Measurements from ENCODE around the gene SLX9. TPM values are rescaled to one million over a fixed set of nuclear protein-coding genes. Genes with fewer than 3 reads are reported as not detected.

The SLX9 gene
- total RNA-seq, 1 donor from 2014 or later = 38.8 TPM

GRCh38 chr21:45011911-45012661, 72.3 kb downstream of the SLX9 start:
- Mint-ChIP-seq H3K27me3 (ENCODE audit: low read depth, unreplicated experiment) (peaks cover 4% of the 10 kb centered on the region), H3K27ac (ENCODE audit: unreplicated experiment) (peak overlapping the region; percentile 87), H3K36me3 (ENCODE audit: low read depth, unreplicated experiment) (no peaks in the 10 kb centered on the region), H3K4me1 (ENCODE audit: low read depth, unreplicated experiment) (peaks cover 15% of the 10 kb centered on the region), H3K9me3 (ENCODE audit: unreplicated experiment) (peaks cover 6% of the 10 kb centered on the region), H3K4me3 (ENCODE audit: unreplicated experiment) (no peak overlapping the region)
- Histone ChIP-seq H3K4me3 (ENCODE audit: insufficient read depth, low read depth, low read length) (no peak overlapping the region), H3K27ac (ENCODE audit: low read depth, low read length) (peak overlapping the region; percentile 74), H3K4me2 (ENCODE audit: low read length) (peak overlapping the region; percentile 84), H3K36me3 (ENCODE audit: insufficient read depth, low read length) (no peaks in the 10 kb centered on the region), H4K20me1 (ENCODE audit: insufficient read depth, low read length) (no peaks in the 10 kb centered on the region), H3K9me3 (ENCODE audit: insufficient read depth, low read depth, low read length) (no peaks in the 10 kb centered on the region), H3K9ac (ENCODE audit: low read length) (peak overlapping the region; percentile 71), H3K4me1 (ENCODE audit: insufficient read depth, low read length) (peaks cover 23% of the 10 kb centered on the region), H2AFZ (ENCODE audit: low read depth, low read length) (peak overlapping the region; percentile 44), H3K27me3 (ENCODE audit: insufficient read depth, low read length) (no peaks in the 10 kb centered on the region), H3K79me2 (ENCODE audit: insufficient read depth, low read length) (no peaks in the 10 kb centered on the region)
- FAIRE-seq (peak; percentile 81), DNase-seq (ENCODE audit: low read depth) (peak; percentile 85)
- TF ChIP-seq CTCF (IDR thresholded peaks at IDR 0.05; ENCODE audit: insufficient read depth, low read depth, low read length) = peak; percentile 9
- TF ChIP-seq EZH2 (IDR thresholded peaks at IDR 0.05; ENCODE audit: insufficient read depth, low read length) = no peak

GRCh38 chr21:45012662-45013259, 72.9 kb downstream of the SLX9 start:
- H3K4me1 Mint-ChIP-seq (ENCODE audit: low read depth, unreplicated experiment) = peaks cover 18% of the 10 kb centered on the region
- no peak for FAIRE-seq

More at GRCh38 chr21:45012662-45013259, 72.9 kb downstream of the SLX9 start:
- Histone ChIP-seq H3K79me2 (ENCODE audit: insufficient read depth, low read length) (no peaks in the 10 kb centered on the region), H3K4me3 (ENCODE audit: insufficient read depth, low read depth, low read length) (no peak overlapping the region), H3K27ac (ENCODE audit: low read depth, low read length) (peak overlapping the region; percentile 74), H3K36me3 (ENCODE audit: insufficient read depth, low read length) (no peaks in the 10 kb centered on the region), H3K4me1 (ENCODE audit: insufficient read depth, low read length) (peaks cover 30% of the 10 kb centered on the region), H2AFZ (ENCODE audit: low read depth, low read length) (peak overlapping the region; percentile 28), H3K9me3 (ENCODE audit: insufficient read depth, low read depth, low read length) (no peaks in the 10 kb centered on the region), H4K20me1 (ENCODE audit: insufficient read depth, low read length) (no peaks in the 10 kb centered on the region), H3K4me2 (ENCODE audit: low read length) (peak overlapping the region; percentile 84), H3K9ac (ENCODE audit: low read length) (peak overlapping the region; percentile 71), H3K27me3 (ENCODE audit: insufficient read depth, low read length) (no peaks in the 10 kb centered on the region)
- Mint-ChIP-seq H3K4me3 (ENCODE audit: unreplicated experiment) (no peak overlapping the region), H3K27ac (ENCODE audit: unreplicated experiment) (peak overlapping the region; percentile 87), H3K9me3 (ENCODE audit: unreplicated experiment) (peaks cover 6% of the 10 kb centered on the region), H3K36me3 (ENCODE audit: low read depth, unreplicated experiment) (no peaks in the 10 kb centered on the region), H3K27me3 (ENCODE audit: low read depth, unreplicated experiment) (peaks cover 4% of the 10 kb centered on the region)
- TF ChIP-seq CTCF (IDR thresholded peaks at IDR 0.05; ENCODE audit: insufficient read depth, low read depth, low read length) (no peak), EZH2 (IDR thresholded peaks at IDR 0.05; ENCODE audit: insufficient read depth, low read length) (no peak)
- no peak for DNase-seq (ENCODE audit: low read depth)

Measured in astrocyte (in vitro differentiated cells and primary cell).